ENCODE results near the gene MMRN2. TPM values are rescaled to one million over a fixed set of nuclear protein-coding genes. Genes with fewer than 3 reads are reported as not detected.

Gene MMRN2
- total RNA-seq, 1 donor from 2014 or later = 6.5 TPM

- Mint-ChIP-seq H3K27ac (no peak overlapping the region), H3K9me3 (no peaks in the 10 kb centered on the region), H3K27me3 (ENCODE audit: low read depth) (no peaks in the 10 kb centered on the region), H3K4me3 (no peak overlapping the region), H3K4me1 (no peaks in the 10 kb centered on the region), H3K36me3 (peaks cover 19% of the 10 kb centered on the region)
- no peak for TF ChIP-seq CTCF (IDR thresholded peaks at IDR 0.05; ENCODE audit: unreplicated experiment)
- no peak for DNase-seq (ENCODE audit: low spot score in 2 of 2, unreplicated experiment in 2 of 2)
Measured at GRCh38 chr10:86932674-86933073, 24.7 kb downstream of the MMRN2 start.

GRCh38 chr10:86931872-86932271 is 25.5 kb downstream of the MMRN2 start:
- Mint-ChIP-seq H3K4me1 (no peaks in the 10 kb centered on the region), H3K4me3 (no peak overlapping the region), H3K27me3 (ENCODE audit: low read depth) (no peaks in the 10 kb centered on the region), H3K9me3 (no peaks in the 10 kb centered on the region), H3K36me3 (peaks cover 19% of the 10 kb centered on the region), H3K27ac (peak overlapping the region; percentile 0)
- TF ChIP-seq CTCF (IDR thresholded peaks at IDR 0.05; ENCODE audit: unreplicated experiment) = no peak
- no peak for DNase-seq (ENCODE audit: low spot score in 2 of 2, unreplicated experiment in 2 of 2)

- Mint-ChIP-seq H3K4me1 (no peaks in the 10 kb centered on the region), H3K4me3 (no peak overlapping the region), H3K27me3 (ENCODE audit: low read depth) (no peaks in the 10 kb centered on the region), H3K36me3 (peaks cover 16% of the 10 kb centered on the region), H3K9me3 (no peaks in the 10 kb centered on the region), H3K27ac (no peak overlapping the region)
- no peak for DNase-seq (ENCODE audit: low spot score in 2 of 2, unreplicated experiment in 2 of 2)
- no peak for TF ChIP-seq CTCF (IDR thresholded peaks at IDR 0.05; ENCODE audit: unreplicated experiment)
Measured at GRCh38 chr10:86929468-86930380, 27.7 kb downstream of the MMRN2 start.

GRCh38 chr10:86922553-86922961 is 34.9 kb downstream of the MMRN2 start:
- Mint-ChIP-seq H3K4me3 (no peak overlapping the region), H3K9me3 (no peaks in the 10 kb centered on the region), H3K4me1 (no peaks in the 10 kb centered on the region), H3K27ac (no peak overlapping the region), H3K36me3 (peaks cover 35% of the 10 kb centered on the region), H3K27me3 (ENCODE audit: low read depth) (no peaks in the 10 kb centered on the region)
- no peak for DNase-seq (ENCODE audit: low spot score in 2 of 2, unreplicated experiment in 2 of 2)
- no peak for TF ChIP-seq CTCF (IDR thresholded peaks at IDR 0.05; ENCODE audit: unreplicated experiment)

GRCh38 chr10:86918022-86918471 is 39.4 kb downstream of the MMRN2 start:
- H3K4me1 Mint-ChIP-seq = no peaks in the 10 kb centered on the region
- no peak overlapping the region for H3K4me3 Mint-ChIP-seq
- H3K27ac Mint-ChIP-seq = no peak overlapping the region
- TF ChIP-seq CTCF (IDR thresholded peaks at IDR 0.05; ENCODE audit: unreplicated experiment) = no peak
- no peak for DNase-seq (ENCODE audit: low spot score in 2 of 2, unreplicated experiment in 2 of 2)
- H3K9me3 Mint-ChIP-seq = peaks cover 4% of the 10 kb centered on the region
- no peaks in the 10 kb centered on the region for H3K27me3 Mint-ChIP-seq (ENCODE audit: low read depth)
- H3K36me3 Mint-ChIP-seq = peaks cover 50% of the 10 kb centered on the region
